Sigmoid colon (tissue), 7 donors: ENCODE results near the gene SATB2. TPM values are rescaled to one million over a fixed set of nuclear protein-coding genes. Genes with fewer than 3 reads are reported as not detected.

Experiments
- DNase-seq: peaks from one replicate; pipeline ENCODE4 v3.0.0-alpha.2; 2019
- H3K27ac ChIP-seq, 4 donors: fragments of 200-600 bp; sonication (generic); one replicate each; pipeline ENCODE4 v1.5.1; 2016 to 2019; ENCODE audit warnings: mild to moderate bottlenecking in 1 of 4
- H3K27me3 ChIP-seq, 3 donors: fragments of 200-600 bp; sonication (generic); one replicate each; pipeline ENCODE4 v1.5.1; 2019; ENCODE audit warnings: mild to moderate bottlenecking in 1 of 3
- H3K36me3 ChIP-seq, 4 donors: fragments of 200-600 bp; sonication (generic); one replicate each; pipeline ENCODE4 v1.5.1; 2016 to 2019
- H3K4me1 ChIP-seq, 4 donors: fragments of 200-600 bp; sonication (generic); one replicate each; pipeline ENCODE4 v1.5.1; 2017 to 2019
- H3K4me3 ChIP-seq, 4 donors: fragments of 200-600 bp; sonication (generic); one replicate each; pipeline ENCODE4 v1.5.1; 2017 to 2019; ENCODE audit warnings: mild to moderate bottlenecking in 2 of 4, moderate library complexity in 1 of 4
- H3K9me3 ChIP-seq, 4 donors: fragments of 200-600 bp in 3 of 4; sonication (generic) in 3 of 4; one replicate each; pipeline versions ENCODE4 v1.5.1 to v1.6.1; 2013 to 2019
- EP300 ChIP-seq, 4 donors: sonication (generic); formaldehyde crosslinking; IDR thresholded peaks; one replicate each; pipeline ENCODE4 v1.6.1; 2017; ENCODE audit warnings: antibody characterized with exemption in 4 of 4
- POLR2A ChIP-seq, 2 donors: fragments of 450-650 bp; IDR thresholded peaks; one replicate each; pipeline ENCODE4 v1.6.1; 2016; ENCODE audit warnings: antibody characterized with exemption in 2 of 2, mild to moderate bottlenecking in 2 of 2, moderate library complexity in 2 of 2
- POLR2AphosphoS5 ChIP-seq, 4 donors: sonication (generic); formaldehyde crosslinking; IDR thresholded peaks; one replicate each; pipeline ENCODE4 v1.6.1; 2017; ENCODE audit warnings: antibody characterized with exemption in 4 of 4
- WGBS, 2 donors: extraction: QIAGEN DNeasy Blood & Tissue Kit; methylation state at CpG; one replicate each; pipeline ENCODE4 v1.1.7; 2013; 5-methylcytosine and 5-hydroxymethylcytosine counted together
- intact Hi-C: fragments of 100-400 bp; cut with DNase I; formaldehyde crosslinking; loops from one replicate; pipeline ENCODE4 v1.15.1; 2023
- polyA plus RNA-seq, 3 donors: library from polyadenylated mRNA; stranded (reverse); fragments of 200-250 nt; gene quantifications; one replicate each; pipeline ENCODE4 v1.2.3, GENCODE V29; 2013
- total RNA-seq, 4 donors: library from RNA; depleted of rRNA; stranded (reverse); fragments of >200 nt; gene quantifications; one replicate each; pipeline ENCODE4 v1.1.0, GENCODE V29; 2016
- TF ChIP-seq, protein P1 (sequence below), 4 experiments: fragments of 450-650 bp in 3 of 4; fragments of 200-600 bp in 1 of 4; IDR thresholded peaks; one replicate each; pipeline ENCODE4 v1.5.1; 2016 to 2019; ENCODE audit warnings: antibody characterized with exemption in 4 of 4, mild to moderate bottlenecking in 3 of 4, moderate library complexity in 2 of 4
- donor health status: healthy with polysubstance abuse.
- donor health status: Bipolar disorder and iron deficiency.
- donor health status: healthy.

The SATB2 gene
- total and polyA plus RNA-seq, 7 donors = 0.95 to 43.7 (median 5.8) TPM

DNA sequence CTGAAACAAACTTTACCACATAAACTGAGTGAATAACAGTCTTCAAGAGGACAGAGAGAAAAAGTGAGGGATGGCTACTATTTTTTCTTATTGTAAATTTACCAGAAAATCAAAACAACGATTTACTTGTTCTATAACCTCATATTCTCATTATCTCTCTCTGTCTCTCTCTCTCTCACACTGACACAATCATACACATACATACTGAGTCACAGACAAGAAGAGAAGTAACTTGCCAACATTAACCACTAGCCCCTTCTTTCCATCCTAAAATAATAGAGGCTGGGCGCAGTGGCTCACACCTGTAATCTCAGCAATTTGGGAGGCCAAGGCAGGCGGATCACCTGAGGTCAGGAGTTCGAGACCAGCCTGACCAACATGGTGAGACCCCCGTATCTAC is 18.2 kb downstream of the SATB2 start:
- intact Hi-C loops = no loop called here
- Histone ChIP-seq H3K4me3 (no peak overlapping the region), H3K36me3 (no peaks in the 10 kb centered on the region), H3K9me3 (no peaks in the 10 kb centered on the region), H3K4me1 (no peaks in the 10 kb centered on the region), H3K27ac (no peak overlapping the region), H3K27me3 (no peaks in the 10 kb centered on the region)
- WGBS, 2 donors = 57 to 82% methylated on average over 5 of the region's 5 CpGs
- TF ChIP-seq POLR2AphosphoS5 (IDR thresholded peaks at IDR 0.05) = no peak
- TF ChIP-seq, protein P1, sequence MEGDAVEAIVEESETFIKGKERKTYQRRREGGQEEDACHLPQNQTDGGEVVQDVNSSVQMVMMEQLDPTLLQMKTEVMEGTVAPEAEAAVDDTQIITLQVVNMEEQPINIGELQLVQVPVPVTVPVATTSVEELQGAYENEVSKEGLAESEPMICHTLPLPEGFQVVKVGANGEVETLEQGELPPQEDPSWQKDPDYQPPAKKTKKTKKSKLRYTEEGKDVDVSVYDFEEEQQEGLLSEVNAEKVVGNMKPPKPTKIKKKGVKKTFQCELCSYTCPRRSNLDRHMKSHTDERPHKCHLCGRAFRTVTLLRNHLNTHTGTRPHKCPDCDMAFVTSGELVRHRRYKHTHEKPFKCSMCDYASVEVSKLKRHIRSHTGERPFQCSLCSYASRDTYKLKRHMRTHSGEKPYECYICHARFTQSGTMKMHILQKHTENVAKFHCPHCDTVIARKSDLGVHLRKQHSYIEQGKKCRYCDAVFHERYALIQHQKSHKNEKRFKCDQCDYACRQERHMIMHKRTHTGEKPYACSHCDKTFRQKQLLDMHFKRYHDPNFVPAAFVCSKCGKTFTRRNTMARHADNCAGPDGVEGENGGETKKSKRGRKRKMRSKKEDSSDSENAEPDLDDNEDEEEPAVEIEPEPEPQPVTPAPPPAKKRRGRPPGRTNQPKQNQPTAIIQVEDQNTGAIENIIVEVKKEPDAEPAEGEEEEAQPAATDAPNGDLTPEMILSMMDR (IDR thresholded peaks at IDR 0.05) = no peak
- no peak for TF ChIP-seq POLR2A (IDR thresholded peaks at IDR 0.05)
- no peak for TF ChIP-seq EP300 (IDR thresholded peaks at IDR 0.05)
- no peak for DNase-seq

DNA sequence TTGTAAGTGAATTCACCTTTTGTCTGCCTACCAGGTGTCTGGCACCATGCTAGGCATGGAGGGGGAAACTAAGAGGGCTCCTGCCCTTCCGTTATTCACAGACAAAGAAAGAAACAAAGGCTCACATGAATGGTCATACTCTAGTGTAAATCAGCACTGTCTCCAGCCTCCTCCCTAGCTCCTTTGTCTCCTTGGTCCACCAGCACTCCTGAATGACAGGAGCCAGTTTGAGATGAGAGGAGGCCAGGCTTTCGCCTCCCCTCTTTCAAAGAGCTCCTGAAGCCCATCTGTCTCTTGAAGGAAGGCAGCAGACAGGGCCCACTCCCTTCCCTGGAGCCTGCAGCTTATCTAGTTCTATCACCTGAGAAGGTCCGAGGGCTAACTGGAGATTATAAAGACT is 18.7 kb downstream of the SATB2 start:
- no peak overlapping the region for H3K4me3 ChIP-seq
- H3K27me3 ChIP-seq = no peaks in the 10 kb centered on the region
- intact Hi-C loops = no loop called here
- no peaks in the 10 kb centered on the region for H3K36me3 ChIP-seq
- H3K27ac ChIP-seq = no peak overlapping the region
- no peaks in the 10 kb centered on the region for H3K4me1 ChIP-seq
- TF ChIP-seq POLR2A (IDR thresholded peaks at IDR 0.05) (no peak), POLR2AphosphoS5 (IDR thresholded peaks at IDR 0.05) (no peak), EP300 (IDR thresholded peaks at IDR 0.05) (no peak)
- TF ChIP-seq, protein P1 (IDR thresholded peaks at IDR 0.05) = no peak
- DNase-seq = no peak
- no peaks in the 10 kb centered on the region for H3K9me3 ChIP-seq
- 41 to 79% methylated on average over 3 of the region's 3 CpGs for WGBS, 2 donors

DNA sequence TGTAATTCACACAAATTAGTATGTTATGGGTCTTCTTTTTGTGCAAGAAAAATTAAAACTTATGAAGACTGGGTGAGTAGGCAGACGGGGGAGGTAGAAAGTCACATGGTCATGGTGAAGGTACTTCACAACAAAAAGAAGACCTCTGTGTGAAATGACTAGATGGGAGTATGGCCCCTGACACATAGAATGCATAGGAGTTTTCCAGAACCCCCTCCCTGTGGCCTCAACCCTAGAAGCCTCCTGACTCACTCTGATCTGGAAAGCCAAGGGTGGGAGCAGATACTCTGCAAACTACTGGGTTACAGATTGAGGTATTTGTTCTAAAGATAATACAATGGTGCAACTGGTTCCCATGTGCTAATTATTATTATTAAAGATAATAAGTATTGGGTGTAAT is 23.2 kb downstream of the SATB2 start:
- no peak for DNase-seq
- no peaks in the 10 kb centered on the region for H3K4me1 ChIP-seq
- TF ChIP-seq POLR2A (IDR thresholded peaks at IDR 0.05) (no peak), POLR2AphosphoS5 (IDR thresholded peaks at IDR 0.05) (no peak), EP300 (IDR thresholded peaks at IDR 0.05) (no peak)
- TF ChIP-seq, protein P1 (IDR thresholded peaks at IDR 0.05) = no peak
- 58 to 85% methylated on average over 1 of the region's 1 CpG for WGBS, 2 donors
- H3K27ac ChIP-seq = no peak overlapping the region
- no peaks in the 10 kb centered on the region for H3K9me3 ChIP-seq
- intact Hi-C loops = no loop called here
- no peaks in the 10 kb centered on the region for H3K27me3 ChIP-seq
- no peak overlapping the region for H3K4me3 ChIP-seq
- H3K36me3 ChIP-seq = no peaks in the 10 kb centered on the region

DNA sequence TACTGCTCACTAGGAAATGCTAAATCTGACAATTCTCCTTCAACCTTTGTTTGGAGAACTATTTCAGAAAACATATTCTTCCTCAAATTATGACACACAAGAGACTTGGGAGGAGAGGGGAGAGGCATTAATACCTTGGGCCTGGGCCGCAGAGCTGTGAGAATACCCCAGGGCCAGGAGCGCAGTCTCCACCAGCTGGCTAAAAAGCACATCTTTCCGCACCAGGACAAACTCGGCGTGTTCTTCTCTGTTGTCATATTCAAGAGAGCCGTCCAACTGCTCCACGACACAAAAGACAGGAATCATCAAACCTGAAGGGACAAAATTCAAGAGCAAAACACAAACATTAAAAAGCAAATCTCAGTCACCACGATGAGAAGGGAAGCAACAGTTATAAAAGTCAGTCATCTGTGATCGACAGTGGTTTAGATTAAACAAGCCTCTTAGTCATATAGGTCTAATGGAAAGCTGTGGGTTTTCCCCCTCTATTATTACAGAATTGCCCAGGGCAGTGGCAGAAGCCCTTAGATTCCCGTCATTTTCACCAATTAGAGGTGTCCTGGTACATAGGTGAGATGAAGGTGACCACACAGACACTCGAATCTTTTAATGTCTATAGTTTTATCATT is 24.4 kb downstream of the SATB2 start:
- no peak for DNase-seq
- Histone ChIP-seq H3K36me3 (no peaks in the 10 kb centered on the region), H3K4me1 (no peaks in the 10 kb centered on the region), H3K27me3 (no peaks in the 10 kb centered on the region), H3K27ac (no peak overlapping the region), H3K9me3 (no peaks in the 10 kb centered on the region), H3K4me3 (no peak overlapping the region)
- TF ChIP-seq POLR2A (IDR thresholded peaks at IDR 0.05) (no peak), POLR2AphosphoS5 (IDR thresholded peaks at IDR 0.05) (no peak), EP300 (IDR thresholded peaks at IDR 0.05) (no peak)
- TF ChIP-seq, protein P1 (IDR thresholded peaks at IDR 0.05) = no peak
- intact Hi-C loops = no loop called here
- WGBS, 2 donors = 53 to 73% methylated on average over 11 of the region's 11 CpGs

DNA sequence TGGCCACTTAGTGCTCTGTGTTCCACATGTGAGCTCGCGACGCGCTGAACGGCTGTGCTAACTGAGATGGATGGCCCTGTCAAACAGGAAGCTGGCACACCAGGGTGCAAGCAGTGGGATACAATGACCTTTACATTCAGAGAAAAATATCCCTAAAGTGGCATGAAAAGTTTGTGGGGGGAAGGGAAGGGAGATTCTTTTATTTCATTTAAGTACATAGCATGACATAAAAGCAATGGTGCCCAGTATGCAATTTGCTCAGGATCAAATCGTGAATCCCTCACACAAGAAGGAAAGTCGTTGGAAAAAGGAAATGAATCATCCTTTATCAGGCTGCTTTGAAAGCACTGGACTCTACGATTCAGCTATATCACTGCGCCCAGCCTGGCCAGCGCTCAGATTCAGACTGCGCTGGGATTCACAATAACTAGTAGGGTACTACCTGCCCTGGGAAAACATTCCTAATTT is 26.0 kb downstream of the SATB2 start:
- H3K4me1 ChIP-seq = no peaks in the 10 kb centered on the region
- no peak overlapping the region for H3K27ac ChIP-seq
- TF ChIP-seq POLR2AphosphoS5 (IDR thresholded peaks at IDR 0.05) (no peak), EP300 (IDR thresholded peaks at IDR 0.05) (no peak), POLR2A (IDR thresholded peaks at IDR 0.05) (no peak)
- TF ChIP-seq, protein P1 (IDR thresholded peaks at IDR 0.05) = no peak
- intact Hi-C loops = no loop called here
- H3K9me3 ChIP-seq = no peaks in the 10 kb centered on the region
- H3K36me3 ChIP-seq = no peaks in the 10 kb centered on the region
- no peak overlapping the region for H3K4me3 ChIP-seq
- no peak for DNase-seq
- no peaks in the 10 kb centered on the region for H3K27me3 ChIP-seq
- WGBS, 2 donors = 67% methylated on average over 11 of the region's 11 CpGs
